H9 (cell line): ENCODE measurements around the gene OR4D2. TPM values are rescaled to one million over a fixed set of nuclear protein-coding genes. Genes with fewer than 3 reads are reported as not detected.
"Not testable (repeated sequence)": the region's sequence is repeated elsewhere in the genome, so short reads cannot be mapped to it uniquely, and the experiment has no call there.

ENCODE experiments used
- DNase-seq: peaks from one replicate; pipeline ENCODE4 v3.0.0-alpha.2; 2017
- H2AFZ ChIP-seq: one replicate; pipeline ENCODE4 v1.6.1; 2013; ENCODE audit warnings: mild to moderate bottlenecking, low read length, control low read depth, moderate library complexity
- H2AK5ac ChIP-seq: 2 replicates; pipeline ENCODE4 v1.6.1; 2013; ENCODE audit warnings: low read length, control low read depth, mixed read lengths; ENCODE audit not compliant: insufficient read length
- H2BK120ac ChIP-seq: one replicate; pipeline ENCODE4 v1.6.1; 2013; ENCODE audit warnings: low read depth, mild to moderate bottlenecking, low read length, control low read depth, inconsistent platforms; ENCODE audit not compliant: poor library complexity, severe bottlenecking
- H2BK12ac ChIP-seq: 2 replicates; pipeline ENCODE4 v1.6.1; 2013; ENCODE audit warnings: low read length, control low read depth, mixed read lengths, low read depth; ENCODE audit not compliant: insufficient read length
- H2BK15ac ChIP-seq: 2 replicates; pipeline ENCODE4 v1.6.1; 2013; ENCODE audit warnings: low read depth, low read length, control low read depth
- H2BK20ac ChIP-seq: one replicate; pipeline ENCODE4 v1.6.1; 2013; ENCODE audit warnings: low read depth, mild to moderate bottlenecking, low read length, control low read depth, inconsistent platforms; ENCODE audit not compliant: poor library complexity, severe bottlenecking
- H2BK5ac ChIP-seq: 2 replicates; pipeline ENCODE4 v1.6.1; 2013; ENCODE audit warnings: low read length, control low read depth, mixed read lengths; ENCODE audit not compliant: insufficient read length
- H3K14ac ChIP-seq: 2 replicates; pipeline ENCODE4 v1.6.1; 2013; ENCODE audit warnings: low read length, control low read depth; ENCODE audit not compliant: insufficient read depth
- H3K18ac ChIP-seq: 2 replicates; pipeline ENCODE4 v1.6.1; 2013; ENCODE audit warnings: low read depth, mild to moderate bottlenecking, mixed read lengths, low read length, control low read depth; ENCODE audit not compliant: insufficient read length
- H3K23ac ChIP-seq: 2 replicates; pipeline ENCODE4 v1.6.1; 2013; ENCODE audit warnings: low read length, control low read depth, mixed read lengths, low read depth; ENCODE audit not compliant: insufficient read length
- H3K23me2 ChIP-seq: 2 replicates; pipeline ENCODE4 v1.6.1; 2013; ENCODE audit warnings: low read depth, mild to moderate bottlenecking, mixed read lengths, low read length, control low read depth; ENCODE audit not compliant: insufficient read length, poor library complexity, severe bottlenecking
- H3K27ac ChIP-seq: 2 replicates; pipeline ENCODE4 v1.5.1; 2013; ENCODE audit warnings: low read length, control low read depth, mixed read lengths, low read depth; ENCODE audit not compliant: insufficient read length
- H3K27me3 ChIP-seq: 2 replicates; pipeline ENCODE4 v1.6.1; 2013; ENCODE audit warnings: low read length, control low read depth, inconsistent platforms; ENCODE audit not compliant: insufficient read depth
- H3K4ac ChIP-seq: 2 replicates; pipeline ENCODE4 v1.6.1; 2013; ENCODE audit warnings: low read depth, mild to moderate bottlenecking, control low read depth, inconsistent platforms, low read length, moderate library complexity
- H3K4me1 ChIP-seq: 2 replicates; pipeline ENCODE4 v1.6.1; 2013; ENCODE audit warnings: low read length, control low read depth, inconsistent platforms; ENCODE audit not compliant: insufficient read depth
- H3K4me2 ChIP-seq: 2 replicates; pipeline ENCODE4 v1.6.1; 2013; ENCODE audit warnings: low read length, control low read depth, mixed read lengths; ENCODE audit not compliant: insufficient read length, insufficient read depth
- H3K56ac ChIP-seq: 2 replicates; pipeline ENCODE4 v1.6.1; 2013; ENCODE audit warnings: low read depth, mild to moderate bottlenecking, mixed read lengths, low read length, control low read depth; ENCODE audit not compliant: insufficient read length
- H3K79me1 ChIP-seq: 2 replicates; pipeline ENCODE4 v1.6.1; 2013; ENCODE audit warnings: low read depth, mild to moderate bottlenecking, moderate library complexity, low read length, control low read depth, inconsistent platforms; ENCODE audit not compliant: insufficient read depth, poor library complexity, severe bottlenecking
- H3K79me2 ChIP-seq: 2 replicates; pipeline ENCODE4 v1.6.1; 2013; ENCODE audit warnings: low read length, control low read depth, inconsistent platforms; ENCODE audit not compliant: insufficient read depth
- H3K9ac ChIP-seq: 2 replicates; pipeline ENCODE4 v1.6.1; 2013; ENCODE audit warnings: low read length, control low read depth, mixed read lengths; ENCODE audit not compliant: insufficient read length; ENCODE audit errors: extremely low read depth
- H3K9me3 ChIP-seq: one replicate; pipeline ENCODE4 v1.6.1; 2013; ENCODE audit warnings: low read depth, low read length, inconsistent platforms; ENCODE audit not compliant: control insufficient read depth
- H3T11ph ChIP-seq: one replicate; pipeline ENCODE4 v1.6.1; 2013; ENCODE audit warnings: mild to moderate bottlenecking, low read length, control low read depth, inconsistent platforms
- H4K20me1 ChIP-seq: one replicate; pipeline ENCODE4 v1.6.1; 2013; ENCODE audit not compliant: control insufficient read depth, insufficient read length, insufficient read depth
- H4K5ac ChIP-seq: 2 replicates; pipeline ENCODE4 v1.6.1; 2013; ENCODE audit warnings: low read depth, mild to moderate bottlenecking, mixed read lengths, low read length, control low read depth; ENCODE audit not compliant: insufficient read length
- H4K8ac ChIP-seq: replicated peaks from 2 replicates; pipeline ENCODE4 v1.6.1; 2013; ENCODE audit warnings: low read length, control low read depth, mixed read lengths, low read depth; ENCODE audit not compliant: insufficient read length
- H4K91ac ChIP-seq: 2 replicates; pipeline ENCODE4 v1.6.1; 2013; ENCODE audit warnings: low read depth, mild to moderate bottlenecking, moderate library complexity, mixed read lengths, low read length, control low read depth; ENCODE audit not compliant: insufficient read length
- H3K27ac Mint-ChIP-seq, 3 experiments: 2 replicates in 2 of 3; 3 replicates in 1 of 3; pipeline ENCODE4 v1.8.0; 2020 to 2021; ENCODE audit warnings: mixed read lengths in 3 of 3, mild to moderate bottlenecking in 1 of 3, moderate library complexity in 1 of 3
- H3K27me3 Mint-ChIP-seq: 2 replicates; pipeline ENCODE4 v1.8.0; 2021; ENCODE audit warnings: low read depth, mild to moderate bottlenecking, moderate library complexity, mixed read lengths
- H3K36me3 Mint-ChIP-seq, 3 experiments: 2 replicates in 2 of 3; 3 replicates in 1 of 3; pipeline ENCODE4 v1.8.0; 2020 to 2021; ENCODE audit warnings: low read depth in 3 of 3, mixed read lengths in 3 of 3; ENCODE audit not compliant: insufficient read depth in 1 of 3
- H3K4me1 Mint-ChIP-seq, 2 experiments: 2 replicates each; pipeline ENCODE4 v1.8.0; 2020; ENCODE audit warnings: mixed read lengths in 2 of 2
- H3K4me3 Mint-ChIP-seq, 2 experiments: 2 replicates in 1 of 2; 3 replicates in 1 of 2; pipeline ENCODE4 v1.8.0; 2020 to 2021; ENCODE audit warnings: mild to moderate bottlenecking in 2 of 2, mixed read lengths in 2 of 2, moderate library complexity in 1 of 2
- H3K9me3 Mint-ChIP-seq, 2 experiments: 2 replicates in 1 of 2; 3 replicates in 1 of 2; pipeline ENCODE4 v1.8.0; 2020; ENCODE audit warnings: mild to moderate bottlenecking in 2 of 2, mixed read lengths in 2 of 2, moderate library complexity in 1 of 2
- CTCF ChIP-seq: fragments of 200-600 bp; sonication (generic); conservative IDR thresholded peaks from 3 replicates; pipeline ENCODE4 v1.8.0; 2021; ENCODE audit warnings: antibody characterized with exemption, mild to moderate bottlenecking
- WGBS: extraction: QIAGEN DNeasy Blood & Tissue Kit; methylation state at CpG from one replicate; pipeline ENCODE4 v1.1.7; 2013; ENCODE audit warnings: missing lambda C conversion rate, low lambda C conversion rate, mixed read lengths; ENCODE audit not compliant: insufficient read length; ENCODE audit errors: extremely low coverage; 5-methylcytosine and 5-hydroxymethylcytosine counted together
- total RNA-seq: library from RNA; stranded (reverse); gene quantifications from 2 replicates; pipeline ENCODE4 v1.2.1, GENCODE V29; 2021

OR4D2 gene
- total RNA-seq, 1 experiment from 2014 or later = not detected

- Histone ChIP-seq H3K4me2 (no peak overlapping the region), H2AK5ac (no peak overlapping the region), H3K9me3 (no peaks in the 10 kb centered on the region), H3K4me1 (no peaks in the 10 kb centered on the region), H3K23ac (no peak overlapping the region), H3K27ac (no peak overlapping the region), H3K9ac (no peak overlapping the region), H3K79me2 (no peaks in the 10 kb centered on the region), H4K20me1 (no peaks in the 10 kb centered on the region), H3K23me2 (no peaks in the 10 kb centered on the region), H4K91ac (no peak overlapping the region), H2BK5ac (no peak overlapping the region), H2BK120ac (no peak overlapping the region), H3K27me3 (no peaks in the 10 kb centered on the region), H2AFZ (no peak overlapping the region), H3K56ac (no peak overlapping the region), H2BK20ac (no peak overlapping the region), H3K79me1 (no peaks in the 10 kb centered on the region), H2BK15ac (no peak overlapping the region), H4K8ac (no peak overlapping the region), H4K5ac (no peak overlapping the region), H3K14ac (no peak overlapping the region), H3K4ac (no peak overlapping the region), H3K18ac (no peak overlapping the region), H3T11ph (no peak overlapping the region), H2BK12ac (no peak overlapping the region)
- Mint-ChIP-seq H3K27me3 (peaks cover 37% of the 10 kb centered on the region), H3K9me3 (peaks cover 24% of the 10 kb centered on the region in 2 experiments), H3K27ac (no peak overlapping the region), H3K36me3 (peaks cover 2 to 19% (median 5%) of the 10 kb centered on the region in 3 experiments; a peak in 6 of 7 replicates), H3K4me3 (no peak overlapping the region), H3K4me1 (0 out of 4 replicates have a peak, but pooled peaks cover 0 to 5% of the 10 kb centered on the region in 2 experiments)
- TF ChIP-seq CTCF = no peak
- no CpG with 5 or more reads among the region's 5 CpGs for WGBS
- no peak for DNase-seq
Measured at GRCh38 chr17:58141505-58141904, 25.3 kb upstream of the OR4D2 start.

- not testable (repeated sequence) for H3K23ac ChIP-seq, H3K9ac ChIP-seq, H3K23me2 ChIP-seq, H3K4me2 ChIP-seq, H4K5ac ChIP-seq, H3T11ph ChIP-seq, H2AFZ ChIP-seq, H4K20me1 ChIP-seq, H3K27me3 ChIP-seq, H2BK5ac ChIP-seq, H3K4me1 Mint-ChIP-seq, H4K8ac ChIP-seq, H3K9me3 ChIP-seq, H3K79me1 ChIP-seq, DNase-seq, H3K18ac ChIP-seq, H2BK120ac ChIP-seq, H3K79me2 ChIP-seq, H2BK20ac ChIP-seq, H3K14ac ChIP-seq, H3K4me3 Mint-ChIP-seq, H3K27ac ChIP-seq, H2BK12ac ChIP-seq, H3K4ac ChIP-seq, H3K4me1 ChIP-seq, H4K91ac ChIP-seq, H2BK15ac ChIP-seq, H3K56ac ChIP-seq, H2AK5ac ChIP-seq, H3K27ac Mint-ChIP-seq
- Mint-ChIP-seq H3K27me3 (peaks cover 45% of the 10 kb centered on the region), H3K9me3 (peaks cover 24% of the 10 kb centered on the region in 2 experiments), H3K36me3 (peaks cover 2 to 19% (median 5%) of the 10 kb centered on the region in 3 experiments; a peak in 6 of 7 replicates)
- WGBS = no CpG with 5 or more reads among the region's 4 CpGs
Measured at GRCh38 chr17:58143335-58143734, 23.4 kb upstream of the OR4D2 start.
